Germinal center (tissue), 1 donor: Measurements from ENCODE around the gene NTN3.

Experiments
- DNase-seq: peaks from one replicate; pipeline ENCODE4 v3.0.0; 2012; ENCODE audit warnings: mixed read lengths, low spot score

NTN3 gene

DNA sequence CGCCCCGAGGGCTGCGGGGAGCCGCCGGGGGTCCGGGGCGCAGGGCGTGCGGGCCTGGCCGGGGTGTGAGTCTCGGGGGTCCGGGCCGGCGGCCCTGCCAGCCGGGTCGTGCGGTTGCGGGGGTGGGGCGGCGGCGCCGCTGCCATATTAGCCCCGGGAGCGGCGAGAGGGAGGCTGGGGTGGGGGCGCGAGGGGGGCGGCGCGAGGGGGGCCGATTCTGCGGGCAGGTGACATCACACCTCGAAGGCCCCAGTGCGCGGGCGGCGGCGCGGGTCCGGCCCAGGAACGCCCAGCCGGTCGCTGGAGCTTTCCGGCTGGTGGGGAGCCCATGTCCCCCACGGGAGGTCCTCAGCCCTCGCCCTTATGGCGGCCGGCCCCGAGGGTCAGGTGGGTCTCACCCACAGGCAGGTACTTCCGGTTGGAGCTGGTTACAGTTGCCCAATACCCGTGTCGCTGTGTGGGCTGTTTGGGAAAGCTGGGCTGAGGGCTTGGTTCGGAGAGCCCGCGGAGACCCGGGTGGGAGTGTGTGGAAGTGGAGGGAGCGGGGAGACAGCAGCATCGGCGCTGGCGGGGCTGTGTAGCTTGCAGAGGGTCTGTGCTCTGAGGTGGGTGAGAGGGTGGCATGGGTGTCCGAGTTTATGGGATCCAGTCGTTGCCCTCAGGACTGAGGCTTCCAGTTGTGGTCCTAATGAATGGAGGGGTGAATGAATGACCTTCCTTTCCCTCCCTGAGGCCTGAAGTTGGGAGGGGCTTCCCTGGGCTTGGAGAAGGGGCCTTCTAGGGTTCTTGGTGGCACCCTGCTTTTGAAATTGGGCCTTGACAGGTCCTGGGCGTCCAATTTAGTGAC lies 43.5 kb downstream of the NTN3 start:
- DNase-seq, result peak; percentile 43

DNA sequence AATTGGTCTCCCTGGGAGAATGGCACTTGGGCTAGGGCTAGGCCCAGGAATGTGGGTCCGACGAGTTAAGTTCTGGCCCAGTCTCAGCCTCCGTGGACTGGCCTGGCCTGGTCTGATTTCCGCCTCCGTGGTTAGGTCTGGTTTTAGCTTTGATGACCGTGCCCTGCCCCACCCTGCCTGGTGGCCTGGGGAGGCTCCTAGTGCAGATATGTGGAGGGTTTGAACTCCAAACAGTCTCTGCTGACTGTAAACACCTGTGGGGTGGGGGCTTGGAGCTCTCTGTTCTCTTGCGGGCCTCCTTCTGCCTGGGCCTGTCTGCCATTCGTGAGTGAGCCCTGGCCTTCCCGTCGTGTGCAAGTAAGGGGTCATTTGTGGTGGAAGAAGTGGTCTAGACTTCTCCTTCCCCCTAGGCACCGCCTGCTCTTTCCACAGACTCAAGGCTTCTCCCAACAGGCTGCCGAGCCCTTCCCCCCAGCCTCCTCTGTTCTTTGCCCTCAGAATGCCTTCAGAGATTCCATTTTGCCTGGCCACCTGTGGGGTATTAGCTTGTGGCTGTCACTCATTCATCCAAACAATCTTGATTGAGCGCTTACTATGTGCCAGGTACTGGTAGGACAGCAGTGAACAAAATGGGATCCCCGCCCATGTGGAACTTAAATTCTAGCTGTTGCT lies 44.2 kb downstream of the NTN3 start:
- DNase-seq, result no peak

DNA sequence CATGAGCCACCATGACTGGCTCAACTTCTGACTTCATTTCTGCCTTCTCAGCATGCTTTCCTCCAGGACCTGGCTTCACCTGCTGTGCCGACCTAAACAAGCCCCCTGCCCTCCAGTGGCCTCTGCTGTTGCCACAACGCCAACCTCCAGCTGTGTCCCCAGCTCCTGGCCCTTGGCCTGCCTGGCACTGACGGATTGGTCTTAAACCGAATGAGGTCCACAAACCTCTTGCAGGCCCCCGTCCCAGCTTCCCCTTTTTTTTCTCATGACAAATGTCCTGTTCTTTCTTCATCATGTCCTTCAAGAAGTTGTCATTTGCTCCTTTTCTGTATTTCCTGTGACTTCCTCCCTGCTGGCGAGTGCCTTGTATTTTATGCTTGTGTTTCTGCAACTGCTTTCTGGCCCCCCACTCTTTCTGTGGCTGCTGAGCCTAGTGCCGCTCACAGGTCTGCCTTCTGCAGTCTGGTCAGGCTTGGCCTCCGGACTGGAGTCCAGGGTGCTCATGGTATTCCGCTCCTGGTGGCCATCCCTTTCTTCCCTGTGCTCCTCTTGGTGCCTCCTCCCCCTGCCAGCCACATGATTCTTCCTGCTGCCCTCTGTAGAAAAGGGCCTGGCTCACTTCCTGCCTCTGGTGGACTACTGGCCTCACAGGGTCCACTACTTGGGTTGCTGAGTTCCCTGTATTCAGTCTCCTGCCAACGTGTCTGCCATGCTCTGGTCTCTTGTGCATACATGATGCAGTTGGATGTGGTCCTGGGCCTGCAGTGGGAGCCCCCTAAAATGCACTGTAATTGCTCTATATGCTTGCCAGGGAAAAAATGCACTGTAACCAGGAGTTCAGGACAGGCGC lies 45.5 kb downstream of the NTN3 start:
- DNase-seq, result no peak

DNA sequence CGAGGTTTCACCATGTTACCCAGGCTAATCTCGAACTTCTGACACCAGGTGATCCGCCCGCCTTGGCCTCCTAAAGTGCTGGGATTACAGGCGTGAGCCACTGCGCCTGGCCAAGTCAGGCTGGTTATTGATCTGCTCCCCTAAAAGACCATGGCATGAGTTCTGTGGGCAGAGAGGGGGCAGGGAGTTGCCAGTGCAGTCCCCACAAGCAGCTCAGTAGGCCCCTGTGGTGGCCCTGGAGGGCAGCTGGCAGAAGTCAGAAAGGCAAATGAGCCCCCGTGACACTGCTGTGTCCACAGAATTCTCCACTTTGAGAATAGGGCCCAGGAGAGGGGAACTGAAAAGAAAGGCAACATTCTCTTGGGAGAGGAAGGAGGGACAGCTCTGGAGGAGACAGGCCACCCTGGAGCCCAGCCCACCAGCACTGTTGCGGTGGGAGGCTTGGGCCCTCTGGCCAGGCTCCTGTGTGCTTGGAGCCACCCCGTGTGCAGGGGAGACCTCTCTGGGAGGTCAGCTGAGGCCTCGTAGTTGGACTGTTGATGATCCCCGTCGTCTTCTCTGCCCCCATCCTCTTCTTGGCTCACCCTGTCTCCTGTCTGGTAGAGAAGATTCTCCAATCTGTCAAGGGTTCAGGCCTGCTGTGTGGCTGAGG lies 47.0 kb downstream of the NTN3 start:
- DNase-seq, result no peak

DNA sequence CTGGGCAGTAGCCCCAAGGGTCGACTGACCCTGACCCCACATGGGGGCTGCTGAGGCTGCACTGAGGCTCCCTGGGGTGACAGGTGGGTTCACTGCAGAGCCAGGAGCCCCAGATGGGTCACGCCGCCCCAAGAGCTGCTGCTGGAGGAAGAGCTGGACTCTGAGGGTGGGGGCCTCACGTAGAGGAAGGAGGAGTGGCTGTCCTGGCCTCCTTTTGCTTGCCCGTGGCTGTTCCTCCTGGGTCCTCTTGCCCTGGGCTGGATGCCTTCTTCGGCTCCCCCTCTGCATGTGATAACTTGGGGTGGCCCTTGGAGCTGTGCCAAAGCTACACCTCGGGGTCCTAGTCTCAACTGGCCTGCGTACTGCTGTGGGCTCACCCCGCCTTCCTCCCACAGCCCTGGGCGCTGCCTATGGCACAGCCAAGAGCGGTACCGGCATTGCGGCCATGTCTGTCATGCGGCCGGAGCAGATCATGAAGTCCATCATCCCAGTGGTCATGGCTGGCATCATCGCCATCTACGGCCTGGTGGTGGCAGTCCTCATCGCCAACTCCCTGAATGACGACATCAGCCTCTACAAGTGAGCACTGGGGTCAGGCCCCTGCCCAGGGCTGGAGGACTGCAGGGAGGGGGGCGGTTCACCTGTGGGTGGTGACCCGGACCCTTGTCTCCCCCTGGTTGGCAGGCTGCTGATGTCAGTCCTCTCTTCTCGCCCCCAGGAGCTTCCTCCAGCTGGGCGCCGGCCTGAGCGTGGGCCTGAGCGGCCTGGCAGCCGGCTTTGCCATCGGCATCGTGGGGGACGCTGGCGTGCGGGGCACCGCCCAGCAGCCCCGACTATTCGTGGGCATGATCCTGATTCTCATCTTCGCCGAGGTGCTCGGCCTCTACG lies 48.0 kb downstream of the NTN3 start:
- no peak for DNase-seq

DNA sequence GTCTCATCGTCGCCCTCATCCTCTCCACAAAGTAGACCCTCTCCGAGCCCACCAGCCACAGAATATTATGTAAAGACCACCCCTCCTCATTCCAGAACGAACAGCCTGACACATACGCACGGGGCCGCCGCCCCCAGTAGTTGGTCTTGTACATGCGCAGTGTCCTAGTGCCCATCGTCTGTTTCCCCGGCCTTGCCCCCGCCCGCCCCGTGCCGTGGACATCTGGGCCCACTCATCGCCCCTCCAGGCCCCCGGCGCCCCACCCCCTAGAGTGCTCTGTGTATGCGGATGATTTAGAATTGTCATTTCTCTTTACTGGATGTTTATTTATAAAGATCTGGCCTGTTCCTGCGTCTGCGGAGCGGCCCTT lies 48.6 kb downstream of the NTN3 start:
- no peak for DNase-seq

DNA sequence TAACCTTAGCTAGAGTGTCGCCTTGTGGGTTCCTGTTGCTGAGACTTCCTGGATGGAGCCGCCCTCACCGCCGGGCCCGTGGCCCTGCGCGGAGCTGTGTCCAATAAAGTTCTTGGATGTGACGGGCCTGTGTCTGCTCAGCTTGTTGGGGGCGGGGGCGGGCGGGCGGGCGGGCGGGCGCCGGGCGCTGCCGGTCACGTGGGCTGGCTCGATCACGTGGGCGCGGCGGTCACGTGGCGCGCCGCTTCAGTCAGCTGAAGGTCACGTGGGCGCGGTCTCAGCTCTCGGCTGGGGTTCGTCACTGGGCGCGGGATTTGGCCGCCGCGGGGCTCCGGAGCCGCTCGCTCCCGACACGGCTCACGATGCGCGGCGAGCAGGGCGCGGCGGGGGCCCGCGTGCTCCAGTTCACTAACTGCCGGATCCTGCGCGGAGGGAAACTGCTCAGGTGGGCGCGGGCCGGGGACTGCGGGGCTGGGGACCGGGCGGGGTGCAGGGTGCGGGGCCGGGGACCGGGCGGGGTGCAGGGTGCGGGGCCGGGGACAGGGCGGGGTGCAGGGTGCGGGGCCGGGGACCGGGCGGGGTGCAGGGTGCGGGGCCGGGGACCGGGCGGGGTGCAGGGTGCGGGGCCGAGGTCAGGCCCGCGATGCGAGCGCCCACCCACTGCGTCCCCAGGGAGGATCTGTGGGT lies 49.1 kb downstream of the NTN3 start, which contains the start of gene AMDHD2:
TSS of gene AMDHD2 (plus strand) at position 275 of the 687 bp plus-strand sequence. CDS start at position 363, 88 bp downstream.
- DNase-seq, result peak; percentile 92

DNA sequence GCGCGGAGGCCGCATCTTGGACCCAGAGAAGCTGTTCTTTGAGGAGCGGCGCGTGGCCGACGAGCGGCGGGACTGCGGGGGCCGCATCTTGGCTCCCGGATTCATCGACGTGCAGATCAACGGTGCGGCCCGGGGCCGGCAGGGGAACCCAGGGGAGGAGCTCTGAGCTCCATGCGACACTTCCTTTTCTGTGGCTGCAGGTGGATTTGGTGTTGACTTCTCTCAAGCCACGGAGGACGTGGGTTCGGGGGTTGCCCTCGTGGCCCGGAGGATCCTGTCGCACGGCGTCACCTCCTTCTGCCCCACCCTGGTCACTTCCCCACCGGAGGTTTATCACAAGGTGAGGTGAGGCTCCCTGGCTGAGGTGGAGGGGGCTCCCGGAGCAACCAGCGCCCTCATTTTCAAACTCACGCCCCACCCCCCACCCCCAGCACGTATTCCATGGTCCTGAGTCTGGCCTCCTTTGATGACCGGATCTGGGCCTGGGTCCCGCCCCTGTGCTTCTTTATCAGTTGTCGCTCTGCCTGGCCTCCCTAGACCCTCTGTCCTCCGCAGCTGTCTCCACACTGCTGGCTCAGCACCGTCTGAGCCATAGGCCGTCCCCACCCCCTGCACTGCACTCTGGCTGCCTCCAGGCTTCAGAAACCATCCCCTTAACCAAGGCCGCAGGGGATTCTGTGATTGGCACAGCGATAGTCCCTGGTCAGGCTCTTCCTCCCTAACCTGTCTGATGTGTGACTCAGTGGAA lies 49.9 kb downstream of the NTN3 start:
- peak; percentile 77 for DNase-seq
